ENCODE measurements around the gene TINAGL1. TPM values are rescaled to one million over a fixed set of nuclear protein-coding genes. Genes with fewer than 3 reads are reported as not detected.

The TINAGL1 gene
- total and polyA plus RNA-seq, 2 of the 13 experiments (the other 11 are each of a cell fraction or from before 2014, with no cell fraction given): 24.7 to 76.8 TPM

- no peak for TF ChIP-seq NBN (conservative IDR thresholded peaks at IDR 0.05)
- TF ChIP-seq ARNT2 (CRISPR knock-in tag; IDR thresholded peaks at IDR 0.05; ENCODE audit: low read depth): no peak
- TF ChIP-seq MBD4 (IDR thresholded peaks at IDR 0.05; ENCODE audit: borderline replicate concordance, low read length): no peak
- TF ChIP-seq FOXA3 (CRISPR knock-in tag; IDR thresholded peaks at IDR 0.05): peak; percentile 76
- TF ChIP-seq PHF8 (CRISPR knock-in tag; IDR thresholded peaks at IDR 0.05): no peak
- TF ChIP-seq GRHL1 (CRISPR knock-in tag; conservative IDR thresholded peaks at IDR 0.05): no peak
- TF ChIP-seq KLF12 (CRISPR knock-in tag; IDR thresholded peaks at IDR 0.05; ENCODE audit: borderline replicate concordance): no peak
- peak; percentile 84 for TF ChIP-seq BHLHE40 (IDR thresholded peaks at IDR 0.05; ENCODE audit: low read length)
- TF ChIP-seq, protein P1, sequence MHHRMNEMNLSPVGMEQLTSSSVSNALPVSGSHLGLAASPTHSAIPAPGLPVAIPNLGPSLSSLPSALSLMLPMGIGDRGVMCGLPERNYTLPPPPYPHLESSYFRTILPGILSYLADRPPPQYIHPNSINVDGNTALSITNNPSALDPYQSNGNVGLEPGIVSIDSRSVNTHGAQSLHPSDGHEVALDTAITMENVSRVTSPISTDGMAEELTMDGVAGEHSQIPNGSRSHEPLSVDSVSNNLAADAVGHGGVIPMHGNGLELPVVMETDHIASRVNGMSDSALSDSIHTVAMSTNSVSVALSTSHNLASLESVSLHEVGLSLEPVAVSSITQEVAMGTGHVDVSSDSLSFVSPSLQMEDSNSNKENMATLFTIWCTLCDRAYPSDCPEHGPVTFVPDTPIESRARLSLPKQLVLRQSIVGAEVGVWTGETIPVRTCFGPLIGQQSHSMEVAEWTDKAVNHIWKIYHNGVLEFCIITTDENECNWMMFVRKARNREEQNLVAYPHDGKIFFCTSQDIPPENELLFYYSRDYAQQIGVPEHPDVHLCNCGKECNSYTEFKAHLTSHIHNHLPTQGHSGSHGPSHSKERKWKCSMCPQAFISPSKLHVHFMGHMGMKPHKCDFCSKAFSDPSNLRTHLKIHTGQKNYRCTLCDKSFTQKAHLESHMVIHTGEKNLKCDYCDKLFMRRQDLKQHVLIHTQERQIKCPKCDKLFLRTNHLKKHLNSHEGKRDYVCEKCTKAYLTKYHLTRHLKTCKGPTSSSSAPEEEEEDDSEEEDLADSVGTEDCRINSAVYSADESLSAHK (CRISPR knock-in tag; IDR thresholded peaks at IDR 0.05; ENCODE audit: borderline replicate concordance): no peak
- TF ChIP-seq ZNF83 (CRISPR knock-in tag; IDR thresholded peaks at IDR 0.05; ENCODE audit: borderline replicate concordance): no peak
- no peak for TF ChIP-seq NFIB (CRISPR knock-in tag; IDR thresholded peaks at IDR 0.05; ENCODE audit: borderline replicate concordance)
- no peak for TF ChIP-seq E2F5 (CRISPR knock-in tag; conservative IDR thresholded peaks at IDR 0.05)
- TF ChIP-seq ZNF530 (CRISPR knock-in tag; IDR thresholded peaks at IDR 0.05; ENCODE audit: low read depth): peak; percentile 75; the same call in 1 of the 2 replicates
- TF ChIP-seq MAFG (CRISPR knock-in tag; IDR thresholded peaks at IDR 0.05): no peak
- TF ChIP-seq RARA (CRISPR knock-in tag; IDR thresholded peaks at IDR 0.05): peak; percentile 49; the same call in 1 of the 2 replicates
- TF ChIP-seq, protein P2, sequence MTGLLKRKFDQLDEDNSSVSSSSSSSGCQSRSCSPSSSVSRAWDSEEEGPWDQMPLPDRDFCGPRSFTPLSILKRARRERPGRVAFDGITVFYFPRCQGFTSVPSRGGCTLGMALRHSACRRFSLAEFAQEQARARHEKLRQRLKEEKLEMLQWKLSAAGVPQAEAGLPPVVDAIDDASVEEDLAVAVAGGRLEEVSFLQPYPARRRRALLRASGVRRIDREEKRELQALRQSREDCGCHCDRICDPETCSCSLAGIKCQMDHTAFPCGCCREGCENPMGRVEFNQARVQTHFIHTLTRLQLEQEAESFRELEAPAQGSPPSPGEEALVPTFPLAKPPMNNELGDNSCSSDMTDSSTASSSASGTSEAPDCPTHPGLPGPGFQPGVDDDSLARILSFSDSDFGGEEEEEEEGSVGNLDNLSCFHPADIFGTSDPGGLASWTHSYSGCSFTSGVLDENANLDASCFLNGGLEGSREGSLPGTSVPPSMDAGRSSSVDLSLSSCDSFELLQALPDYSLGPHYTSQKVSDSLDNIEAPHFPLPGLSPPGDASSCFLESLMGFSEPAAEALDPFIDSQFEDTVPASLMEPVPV (CRISPR knock-in tag; IDR thresholded peaks at IDR 0.05): no peak
- no peak for TF ChIP-seq KDM2A (CRISPR knock-in tag; IDR thresholded peaks at IDR 0.05; ENCODE audit: borderline replicate concordance, low read depth)
- no peak for TF ChIP-seq ZNF367 (CRISPR knock-in tag; IDR thresholded peaks at IDR 0.05; ENCODE audit: borderline replicate concordance)
- TF ChIP-seq, protein P3, sequence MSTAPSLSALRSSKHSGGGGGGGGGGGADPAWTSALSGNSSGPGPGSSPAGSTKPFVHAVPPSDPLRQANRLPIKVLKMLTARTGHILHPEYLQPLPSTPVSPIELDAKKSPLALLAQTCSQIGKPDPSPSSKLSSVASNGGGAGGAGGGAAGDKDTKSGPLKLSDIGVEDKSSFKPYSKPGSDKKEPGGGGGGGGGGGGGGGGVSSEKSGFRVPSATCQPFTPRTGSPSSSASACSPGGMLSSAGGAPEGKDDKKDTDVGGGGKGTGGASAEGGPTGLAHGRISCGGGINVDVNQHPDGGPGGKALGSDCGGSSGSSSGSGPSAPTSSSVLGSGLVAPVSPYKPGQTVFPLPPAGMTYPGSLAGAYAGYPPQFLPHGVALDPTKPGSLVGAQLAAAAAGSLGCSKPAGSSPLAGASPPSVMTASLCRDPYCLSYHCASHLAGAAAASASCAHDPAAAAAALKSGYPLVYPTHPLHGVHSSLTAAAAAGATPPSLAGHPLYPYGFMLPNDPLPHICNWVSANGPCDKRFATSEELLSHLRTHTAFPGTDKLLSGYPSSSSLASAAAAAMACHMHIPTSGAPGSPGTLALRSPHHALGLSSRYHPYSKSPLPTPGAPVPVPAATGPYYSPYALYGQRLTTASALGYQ (CRISPR knock-in tag; IDR thresholded peaks at IDR 0.05): no peak
- no peak for TF ChIP-seq SOX6 (IDR thresholded peaks at IDR 0.05)
- TF ChIP-seq SOX6 (CRISPR knock-in tag; IDR thresholded peaks at IDR 0.05): peak; percentile 79
Measured at GRCh38 chr1:31583995-31584868, 7.9 kb downstream of the TINAGL1 start (continued).

Data from HepG2 (cell line).